MCF 10A (cell line): Measurements from ENCODE around the gene FZD2. TPM values are rescaled to one million over a fixed set of nuclear protein-coding genes. Genes with fewer than 3 reads are reported as not detected.

ENCODE experiments used
- BruUV-seq: library from RNA; stranded (reverse); fragments of 400-500 nt; replicated peaks from 2 replicates; lab custom pipeline; 2021; lab: Mats Ljungman, UMichigan
- CTCF ChIA-PET: fragments of 300-600 bp; sonication (Branson Sonifier 250); formaldehyde crosslinking; extraction: SDS; loops from one replicate; lab custom pipeline; 2021; ENCODE audit warnings: antibody characterized with exemption, inconsistent platforms; lab: Yijun Ruan, JAX
- POLR2A ChIA-PET: fragments of 300-600, 350-650 bp; sonication (Branson Sonifier 250); formaldehyde crosslinking; extraction: SDS; loops from one replicate; lab custom pipeline; 2020; ENCODE audit warnings: antibody characterized with exemption, inconsistent platforms; lab: Yijun Ruan, JAX
- DNase-seq: peaks from one replicate; pipeline ENCODE4 v3.0.0-alpha.2; 2018; ENCODE audit not compliant: unreplicated experiment
- H3K27ac Mint-ChIP-seq: one replicate; pipeline ENCODE4 v1.8.0; 2022; ENCODE audit warnings: mild to moderate bottlenecking, low read depth, mixed read lengths; ENCODE audit not compliant: unreplicated experiment
- H3K27me3 Mint-ChIP-seq: one replicate; pipeline ENCODE4 v1.8.0; 2022; ENCODE audit warnings: mixed read lengths; ENCODE audit not compliant: insufficient read depth, unreplicated experiment
- H3K36me3 Mint-ChIP-seq: one replicate; pipeline ENCODE4 v1.8.0; 2022; ENCODE audit warnings: mild to moderate bottlenecking, moderate library complexity, mixed read lengths; ENCODE audit not compliant: insufficient read depth, unreplicated experiment
- H3K4me1 Mint-ChIP-seq: one replicate; pipeline ENCODE4 v1.8.0; 2022; ENCODE audit warnings: mixed read lengths; ENCODE audit not compliant: insufficient read depth, unreplicated experiment
- H3K4me3 Mint-ChIP-seq: one replicate; pipeline ENCODE4 v1.8.0; 2022; ENCODE audit warnings: mild to moderate bottlenecking, moderate library complexity, mixed read lengths; ENCODE audit not compliant: unreplicated experiment
- H3K9me3 Mint-ChIP-seq: one replicate; pipeline ENCODE4 v1.8.0; 2022; ENCODE audit warnings: mixed read lengths; ENCODE audit not compliant: unreplicated experiment
- intact Hi-C: fragments of 100-400 bp; cut with micrococcal nuclease; formaldehyde crosslinking; loops from 2 replicates; pipeline ENCODE4 v1.14.1; 2022
- total RNA-seq: library from RNA; stranded (reverse); gene quantifications from 2 replicates; pipeline ENCODE4 v1.2.3, GENCODE V29; 2022
- TF ChIP-seq, protein P1 (sequence below): fragments of 200-600 bp; IDR thresholded peaks from one replicate; pipeline ENCODE4 v1.8.0; 2022; ENCODE audit warnings: antibody characterized with exemption, mild to moderate bottlenecking; ENCODE audit not compliant: unreplicated experiment

FZD2 gene
- total RNA-seq, 1 experiment from 2014 or later: 6.8 TPM

DNA sequence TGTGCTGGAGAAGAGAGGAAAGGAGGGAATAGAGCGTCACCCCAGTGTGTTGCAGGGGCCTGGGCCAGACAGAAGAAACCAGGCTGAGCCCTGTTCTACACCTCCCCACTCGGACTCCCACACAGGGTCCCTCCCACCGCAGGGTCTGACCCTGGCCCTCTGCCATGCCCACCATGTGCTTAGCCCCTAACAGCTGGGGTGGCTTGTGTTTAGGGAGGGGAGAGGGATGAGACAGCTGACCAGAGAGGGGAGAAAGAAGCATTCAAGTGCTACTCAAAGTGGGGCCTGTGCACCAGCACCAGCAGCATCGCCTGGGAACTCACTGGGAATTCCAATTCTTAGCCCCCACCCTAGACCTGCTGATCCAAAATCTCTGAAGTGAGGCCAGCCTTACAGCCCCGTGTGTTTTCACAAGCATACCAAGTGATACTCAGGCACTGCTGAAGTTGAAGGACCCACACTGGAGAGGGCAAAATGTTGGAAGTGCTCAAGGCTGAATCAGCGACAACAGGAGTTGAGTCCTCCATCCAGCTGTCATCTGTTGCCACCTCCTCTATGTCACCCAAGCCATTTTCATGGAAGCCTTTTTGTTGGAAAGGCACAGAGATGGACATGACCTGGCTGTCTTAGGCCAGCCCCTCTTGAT, 47.0 kb downstream of the FZD2 start:
- intact Hi-C loops: no loop called here

DNA sequence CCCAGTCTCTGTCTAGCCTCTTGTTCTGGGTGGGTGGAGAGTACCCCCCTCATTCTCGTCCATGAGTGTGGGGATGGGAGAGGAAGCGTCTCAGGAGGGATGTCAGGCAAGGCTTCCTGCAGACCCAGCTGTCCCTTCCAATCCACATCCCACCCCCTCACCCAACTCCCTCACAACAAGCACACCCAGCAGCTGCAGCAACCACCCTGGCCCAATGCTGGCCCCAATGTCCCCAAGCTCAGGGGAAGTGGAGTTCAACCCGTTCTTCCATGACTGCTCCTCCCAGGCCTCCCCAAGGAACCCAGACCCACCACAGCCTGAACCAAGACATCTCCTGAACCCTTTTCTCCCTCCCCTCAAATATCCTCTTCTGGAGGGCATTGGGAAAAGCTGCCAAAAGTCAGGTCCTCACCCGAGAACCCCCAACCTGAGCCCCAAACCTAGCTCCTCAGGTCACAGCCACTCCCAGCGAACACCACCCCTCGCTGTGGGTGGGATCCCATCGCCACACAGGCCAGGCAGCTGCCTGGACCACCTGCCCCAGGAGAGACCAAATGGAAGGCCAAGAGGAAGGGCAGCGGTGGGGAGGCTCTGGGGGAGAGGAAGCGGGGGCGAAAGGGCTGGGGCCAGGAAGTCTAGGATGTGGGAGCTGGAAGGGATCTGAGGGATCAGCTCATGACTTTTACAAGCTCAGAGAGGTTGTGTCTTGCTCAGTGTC, 47.6 kb downstream of the FZD2 start:
- Mint-ChIP-seq H3K36me3 (no peaks in the 10 kb centered on the region), H3K4me3 (no peak overlapping the region), H3K27ac (no peak overlapping the region), H3K4me1 (no peaks in the 10 kb centered on the region), H3K27me3 (no peaks in the 10 kb centered on the region), H3K9me3 (no peaks in the 10 kb centered on the region)
- no TSS peak for BruUV-seq
- intact Hi-C loops: no loop called here
- ChIA-PET POLR2A (no interaction called here), CTCF (interaction anchor here (0.6 kb wide), 1 partner anchor 22 kb away, joined by 3 read pairs; no protein-coding TSS in a partner anchor)
- DNase-seq: no peak
- TF ChIP-seq, protein P1, sequence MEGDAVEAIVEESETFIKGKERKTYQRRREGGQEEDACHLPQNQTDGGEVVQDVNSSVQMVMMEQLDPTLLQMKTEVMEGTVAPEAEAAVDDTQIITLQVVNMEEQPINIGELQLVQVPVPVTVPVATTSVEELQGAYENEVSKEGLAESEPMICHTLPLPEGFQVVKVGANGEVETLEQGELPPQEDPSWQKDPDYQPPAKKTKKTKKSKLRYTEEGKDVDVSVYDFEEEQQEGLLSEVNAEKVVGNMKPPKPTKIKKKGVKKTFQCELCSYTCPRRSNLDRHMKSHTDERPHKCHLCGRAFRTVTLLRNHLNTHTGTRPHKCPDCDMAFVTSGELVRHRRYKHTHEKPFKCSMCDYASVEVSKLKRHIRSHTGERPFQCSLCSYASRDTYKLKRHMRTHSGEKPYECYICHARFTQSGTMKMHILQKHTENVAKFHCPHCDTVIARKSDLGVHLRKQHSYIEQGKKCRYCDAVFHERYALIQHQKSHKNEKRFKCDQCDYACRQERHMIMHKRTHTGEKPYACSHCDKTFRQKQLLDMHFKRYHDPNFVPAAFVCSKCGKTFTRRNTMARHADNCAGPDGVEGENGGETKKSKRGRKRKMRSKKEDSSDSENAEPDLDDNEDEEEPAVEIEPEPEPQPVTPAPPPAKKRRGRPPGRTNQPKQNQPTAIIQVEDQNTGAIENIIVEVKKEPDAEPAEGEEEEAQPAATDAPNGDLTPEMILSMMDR: no peak

More for the DNA sequence above, 47.0 kb downstream of the FZD2 start:
- ChIA-PET POLR2A (no interaction called here), CTCF (interaction anchor here (0.6 kb wide), 1 partner anchor 22 kb away, joined by 3 read pairs; no protein-coding TSS in a partner anchor)
- TF ChIP-seq, protein P1: no peak
- Mint-ChIP-seq H3K4me3 (no peak overlapping the region), H3K27ac (no peak overlapping the region), H3K36me3 (no peaks in the 10 kb centered on the region), H3K4me1 (no peaks in the 10 kb centered on the region), H3K9me3 (no peaks in the 10 kb centered on the region), H3K27me3 (no peaks in the 10 kb centered on the region)
- no TSS peak for BruUV-seq
- DNase-seq: no peak

DNA sequence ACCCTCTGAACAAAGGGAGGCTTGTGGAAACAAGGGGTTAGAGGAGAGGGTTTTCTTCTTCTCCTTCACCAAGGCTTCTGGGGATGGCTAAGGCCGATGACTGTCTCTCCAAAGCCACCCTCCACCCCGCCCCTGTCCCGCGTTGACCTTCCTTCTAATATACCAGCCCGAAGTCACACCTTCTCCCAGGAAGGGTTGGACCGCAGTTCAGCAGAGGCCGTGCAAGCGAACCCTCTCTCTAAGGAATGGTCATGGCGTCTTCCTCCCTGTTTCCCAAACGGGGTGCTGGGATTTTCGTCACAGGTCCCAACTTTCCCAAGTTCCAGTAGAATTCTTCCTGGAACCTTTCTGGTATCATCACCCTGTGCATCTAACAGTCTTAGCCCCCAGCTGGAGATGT, 49.4 kb downstream of the FZD2 start:
- ChIA-PET POLR2A (no interaction called here), CTCF (interaction anchor here (0.6 kb wide), 3 partner anchors 13 to 728 kb away, joined by 3 to 4 read pairs (median 3); no protein-coding TSS in a partner anchor)
- H3K27ac Mint-ChIP-seq: no peak overlapping the region
- TF ChIP-seq, protein P1: no peak
- H3K36me3 Mint-ChIP-seq: no peaks in the 10 kb centered on the region
- no peak for DNase-seq
- intact Hi-C loops: no loop called here
- H3K4me1 Mint-ChIP-seq: no peaks in the 10 kb centered on the region
- no peaks in the 10 kb centered on the region for H3K9me3 Mint-ChIP-seq
- BruUV-seq: no TSS peak
- no peaks in the 10 kb centered on the region for H3K27me3 Mint-ChIP-seq
- no peak overlapping the region for H3K4me3 Mint-ChIP-seq
